ENCODE measurements around the gene LGR6.

The LGR6 gene

GRCh38 chr1:202213361-202214088 is 19.9 kb downstream of the LGR6 start:
- Mint-ChIP-seq H3K4me3 (peak overlapping the region; percentile 45), H3K36me3 (no peaks in the 10 kb centered on the region), H3K4me1 (peaks cover 6% of the 10 kb centered on the region), H3K9me3 (no peaks in the 10 kb centered on the region), H3K27ac (no peak overlapping the region), H3K27me3 (peaks cover 83% of the 10 kb centered on the region)
- ATAC-seq: no peak

GRCh38 chr1:202214089-202214843 is 20.7 kb downstream of the LGR6 start:
- Mint-ChIP-seq H3K9me3 (no peaks in the 10 kb centered on the region), H3K4me1 (peaks cover 6% of the 10 kb centered on the region), H3K36me3 (no peaks in the 10 kb centered on the region), H3K27me3 (peaks cover 90% of the 10 kb centered on the region), H3K27ac (no peak overlapping the region), H3K4me3 (peak overlapping the region; percentile 45)
- no peak for ATAC-seq

- Mint-ChIP-seq H3K4me1 (peaks cover 6% of the 10 kb centered on the region), H3K27me3 (peaks cover 81% of the 10 kb centered on the region), H3K36me3 (no peaks in the 10 kb centered on the region), H3K27ac (no peak overlapping the region), H3K9me3 (no peaks in the 10 kb centered on the region), H3K4me3 (no peak overlapping the region)
- no peak for ATAC-seq
These were observed 22.0 kb downstream of the LGR6 start for GRCh38 chr1:202215472-202216130.

- Mint-ChIP-seq H3K4me3 (no peak overlapping the region), H3K27ac (no peak overlapping the region), H3K27me3 (peaks cover 83% of the 10 kb centered on the region), H3K4me1 (peaks cover 6% of the 10 kb centered on the region), H3K9me3 (no peaks in the 10 kb centered on the region), H3K36me3 (no peaks in the 10 kb centered on the region)
- ATAC-seq: no peak
These were observed 23.1 kb downstream of the LGR6 start for GRCh38 chr1:202216691-202217090.

- H3K4me3 Mint-ChIP-seq: no peak overlapping the region
- ATAC-seq: no peak
- peaks cover 6% of the 10 kb centered on the region for H3K4me1 Mint-ChIP-seq
- H3K36me3 Mint-ChIP-seq: no peaks in the 10 kb centered on the region
- H3K27me3 Mint-ChIP-seq: peaks cover 82% of the 10 kb centered on the region
- H3K9me3 Mint-ChIP-seq: no peaks in the 10 kb centered on the region
- no peak overlapping the region for H3K27ac Mint-ChIP-seq
These were observed 23.9 kb downstream of the LGR6 start for GRCh38 chr1:202217516-202217915.

GRCh38 chr1:202217951-202218350 is 24.4 kb downstream of the LGR6 start:
- no peaks in the 10 kb centered on the region for H3K36me3 Mint-ChIP-seq
- H3K4me1 Mint-ChIP-seq: peaks cover 6% of the 10 kb centered on the region
- no peak overlapping the region for H3K27ac Mint-ChIP-seq
- no peak overlapping the region for H3K4me3 Mint-ChIP-seq
- H3K27me3 Mint-ChIP-seq: peaks cover 77% of the 10 kb centered on the region
- no peaks in the 10 kb centered on the region for H3K9me3 Mint-ChIP-seq
- ATAC-seq: no peak

- Mint-ChIP-seq H3K4me1 (no peaks in the 10 kb centered on the region), H3K27me3 (peaks cover 50% of the 10 kb centered on the region), H3K4me3 (no peak overlapping the region), H3K36me3 (no peaks in the 10 kb centered on the region), H3K9me3 (no peaks in the 10 kb centered on the region), H3K27ac (no peak overlapping the region)
- ATAC-seq: no peak
These were observed 27.1 kb downstream of the LGR6 start for GRCh38 chr1:202220733-202221132.

- Mint-ChIP-seq H3K9me3 (no peaks in the 10 kb centered on the region), H3K36me3 (no peaks in the 10 kb centered on the region), H3K4me1 (no peaks in the 10 kb centered on the region), H3K4me3 (no peak overlapping the region), H3K27me3 (peaks cover 36% of the 10 kb centered on the region), H3K27ac (no peak overlapping the region)
- ATAC-seq: no peak
These were observed 28.6 kb downstream of the LGR6 start for GRCh38 chr1:202221911-202222909.

GRCh38 chr1:202223121-202223860 is 29.7 kb downstream of the LGR6 start:
- no peaks in the 10 kb centered on the region for H3K36me3 Mint-ChIP-seq
- H3K27me3 Mint-ChIP-seq: peaks cover 25% of the 10 kb centered on the region
- H3K27ac Mint-ChIP-seq: no peak overlapping the region
- H3K9me3 Mint-ChIP-seq: no peaks in the 10 kb centered on the region
- H3K4me3 Mint-ChIP-seq: no peak overlapping the region
- ATAC-seq: no peak
- H3K4me1 Mint-ChIP-seq: peaks cover 10% of the 10 kb centered on the region

- Mint-ChIP-seq H3K27ac (no peak overlapping the region), H3K4me3 (no peak overlapping the region), H3K36me3 (no peaks in the 10 kb centered on the region), H3K27me3 (peaks cover 15% of the 10 kb centered on the region), H3K4me1 (peaks cover 15% of the 10 kb centered on the region), H3K9me3 (no peaks in the 10 kb centered on the region)
- ATAC-seq: no peak
These were observed 30.9 kb downstream of the LGR6 start for GRCh38 chr1:202224453-202224852.

GRCh38 chr1:202225131-202225530 is 31.5 kb downstream of the LGR6 start:
- no peaks in the 10 kb centered on the region for H3K9me3 Mint-ChIP-seq
- no peak for ATAC-seq
- no peaks in the 10 kb centered on the region for H3K36me3 Mint-ChIP-seq
- H3K27me3 Mint-ChIP-seq: peaks cover 15% of the 10 kb centered on the region
- no peak overlapping the region for H3K27ac Mint-ChIP-seq
- H3K4me3 Mint-ChIP-seq: no peak overlapping the region
- peaks cover 15% of the 10 kb centered on the region for H3K4me1 Mint-ChIP-seq

- no peak for ATAC-seq
- H3K27me3 Mint-ChIP-seq: peaks cover 2% of the 10 kb centered on the region
- H3K27ac Mint-ChIP-seq: no peak overlapping the region
- no peak overlapping the region for H3K4me3 Mint-ChIP-seq
- no peaks in the 10 kb centered on the region for H3K9me3 Mint-ChIP-seq
- H3K4me1 Mint-ChIP-seq: peaks cover 15% of the 10 kb centered on the region
- no peaks in the 10 kb centered on the region for H3K36me3 Mint-ChIP-seq
These were observed 33.6 kb downstream of the LGR6 start for GRCh38 chr1:202227053-202227672.

GRCh38 chr1:202227997-202228401 is 34.4 kb downstream of the LGR6 start:
- Mint-ChIP-seq H3K4me3 (no peak overlapping the region), H3K4me1 (peaks cover 15% of the 10 kb centered on the region), H3K27me3 (no peaks in the 10 kb centered on the region), H3K27ac (no peak overlapping the region), H3K9me3 (no peaks in the 10 kb centered on the region), H3K36me3 (no peaks in the 10 kb centered on the region)
- no peak for ATAC-seq

All from stimulated activated memory B cell treated with anti-CD40 and anti-IgM and Interleukin-4, amounts not matched to agents 10 μg/mL and 1 μg/mL and 100 μg/mL, for 72 hours (primary cell).